Stimulated activated naive CD8-positive, alpha-beta T cell treated with anti-CD3 and anti-CD28 coated beads, Interleukin-15, amount 100 ng/mL, for 72 hours (primary cell): ENCODE data around the gene RUNDC1.
"Not testable (repeated sequence)": the region's sequence is repeated elsewhere in the genome, so short reads cannot be mapped to it uniquely, and the experiment has no call there.

ENCODE experiments used
- ATAC-seq: fragments of 150-1000 bp; cut with Tn5 transposase; 2 replicates; pipeline ENCODE4 v1.10.0; 2021; ENCODE audit warnings: mild to moderate bottlenecking, moderate library complexity
- DNase-seq, 2 donors: peaks; one replicate each; pipeline ENCODE4 v3.0.0; 2021 to 2022
- H3K27ac Mint-ChIP-seq, 2 donors: one replicate each; pipeline ENCODE4 v1.8.0; 2022; ENCODE audit warnings: mild to moderate bottlenecking in 2 of 2, mixed read lengths in 2 of 2, moderate library complexity in 2 of 2
- H3K27me3 Mint-ChIP-seq: one replicate; pipeline ENCODE4 v1.8.0; 2022; ENCODE audit warnings: mixed read lengths
- H3K4me1 Mint-ChIP-seq: one replicate; pipeline ENCODE4 v1.8.0; 2022; ENCODE audit warnings: mild to moderate bottlenecking, mixed read lengths
- H3K4me3 Mint-ChIP-seq, 2 donors: one replicate each; pipeline ENCODE4 v1.8.0; 2022; ENCODE audit warnings: mild to moderate bottlenecking in 2 of 2, mixed read lengths in 2 of 2, moderate library complexity in 1 of 2
- H3K9me3 Mint-ChIP-seq, 2 donors: one replicate each; pipeline ENCODE4 v1.8.0; 2022; ENCODE audit warnings: mixed read lengths in 2 of 2

Gene RUNDC1

DNA sequence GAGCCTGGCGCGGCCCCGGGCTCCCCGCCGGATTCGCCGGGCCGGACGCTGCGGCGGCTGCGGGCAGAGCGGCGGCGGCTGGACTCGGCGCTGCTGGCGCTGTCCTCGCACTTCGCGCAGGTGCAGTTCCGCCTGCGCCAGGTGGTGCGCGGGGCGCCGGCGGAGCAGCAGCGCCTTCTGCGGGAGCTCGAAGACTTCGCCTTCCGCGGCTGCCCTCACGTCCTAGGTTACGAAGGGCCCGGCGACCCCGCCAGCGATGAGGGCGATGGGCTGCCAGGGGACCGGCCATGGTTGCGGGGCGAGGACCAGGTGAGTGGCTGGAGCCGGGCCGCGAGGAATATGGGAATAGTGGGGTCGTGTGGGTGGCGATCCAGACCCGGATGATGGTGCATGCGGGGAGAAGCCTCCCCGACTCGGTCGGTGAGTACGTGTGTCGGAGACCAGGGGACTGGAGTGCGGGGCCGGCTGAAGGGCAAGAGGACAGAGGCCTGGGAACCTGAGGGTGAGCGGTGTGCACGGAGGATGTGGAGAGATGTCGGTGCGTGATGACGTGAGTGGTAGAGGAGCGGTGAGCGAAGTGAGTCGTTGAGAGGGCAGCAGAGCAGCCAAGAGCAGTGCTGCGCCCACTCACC lies 517 bp downstream of the RUNDC1 start:
- DNase-seq (peak; percentile 52 to 75), ATAC-seq (peak; percentile 91)
- Mint-ChIP-seq H3K27me3 (no peaks in the 10 kb centered on the region), H3K4me1 (peaks cover 42% of the 10 kb centered on the region), H3K4me3 (peak overlapping the region; percentile 91 to 97), H3K27ac (peak overlapping the region; percentile 80 to 87), H3K9me3 (no peaks in the 10 kb centered on the region)

DNA sequence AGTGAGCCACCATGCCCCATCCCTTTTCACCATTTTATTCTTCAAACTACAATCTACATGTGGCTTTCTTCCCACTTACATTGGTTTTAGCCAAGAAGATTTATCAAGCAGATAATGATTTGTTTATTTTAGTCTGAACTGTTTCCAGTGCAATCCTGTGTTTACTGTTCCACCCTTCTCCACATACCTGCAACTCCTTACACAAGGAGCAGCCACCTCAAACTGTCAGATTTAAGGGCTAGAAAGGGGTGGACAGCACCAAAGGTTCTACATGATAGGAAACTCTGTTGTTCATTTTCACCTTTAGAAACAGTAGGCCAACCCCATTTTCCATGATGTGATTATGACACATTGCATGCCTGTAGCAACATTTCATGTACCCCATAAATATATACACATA lies 1.9 kb downstream of the RUNDC1 start:
- no peak for DNase-seq
- Mint-ChIP-seq H3K27me3 (no peaks in the 10 kb centered on the region), H3K27ac (no peak overlapping the region), H3K4me3 (peak overlapping the region in 1 of 2 donors; percentile 6), H3K9me3 (no peaks in the 10 kb centered on the region), H3K4me1 (peaks cover 42% of the 10 kb centered on the region)
- ATAC-seq, result no peak

DNA sequence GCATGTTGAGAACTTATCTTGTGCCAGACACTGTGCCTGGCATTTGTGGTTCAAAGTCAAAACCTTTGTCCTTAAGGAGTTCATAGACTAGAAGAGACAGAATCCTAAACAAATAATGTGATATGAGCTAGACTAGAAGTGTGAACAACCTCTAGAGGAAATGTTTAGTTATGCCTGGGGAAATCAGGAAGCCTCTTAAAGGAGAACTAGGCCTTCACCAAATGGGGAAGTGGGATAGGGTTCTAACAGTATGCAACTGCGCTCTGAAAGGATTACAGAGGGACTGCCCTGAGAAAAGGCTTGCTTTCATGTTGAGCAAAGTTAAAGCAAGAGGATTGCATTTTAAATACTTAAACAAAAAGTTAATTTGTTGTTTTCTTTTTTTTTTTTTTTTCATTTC lies 4.9 kb downstream of the RUNDC1 start:
- no peak overlapping the region for H3K4me3 Mint-ChIP-seq
- no peaks in the 10 kb centered on the region for H3K9me3 Mint-ChIP-seq
- peaks cover 32% of the 10 kb centered on the region for H3K4me1 Mint-ChIP-seq
- no peaks in the 10 kb centered on the region for H3K27me3 Mint-ChIP-seq
- DNase-seq (no peak), ATAC-seq (no peak)
- H3K27ac Mint-ChIP-seq, result no peak overlapping the region

DNA sequence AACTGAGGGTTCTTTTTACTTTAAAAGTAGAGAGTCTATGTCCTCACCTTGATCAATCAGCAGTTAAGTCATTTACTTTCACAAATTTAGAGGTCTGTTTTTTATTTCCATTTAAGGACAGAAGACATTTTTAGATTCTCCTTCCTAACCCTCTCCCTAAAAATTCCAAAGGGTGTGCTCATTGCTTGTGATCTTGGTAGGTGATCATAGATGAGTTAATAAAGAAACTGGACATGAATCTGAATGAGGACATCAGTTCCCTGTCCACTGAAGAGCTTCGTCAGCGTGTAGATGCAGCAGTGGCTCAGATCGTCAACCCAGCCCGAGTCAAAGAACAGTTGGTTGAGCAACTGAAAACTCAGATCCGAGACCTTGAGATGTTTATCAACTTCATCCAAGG lies 8.8 kb downstream of the RUNDC1 start:
- H3K4me3 Mint-ChIP-seq, result no peak overlapping the region
- no peak overlapping the region for H3K27ac Mint-ChIP-seq
- no peaks in the 10 kb centered on the region for H3K27me3 Mint-ChIP-seq
- peaks cover 11% of the 10 kb centered on the region for H3K4me1 Mint-ChIP-seq
- ATAC-seq (no peak), DNase-seq (no peak)
- H3K9me3 Mint-ChIP-seq, result no peaks in the 10 kb centered on the region

DNA sequence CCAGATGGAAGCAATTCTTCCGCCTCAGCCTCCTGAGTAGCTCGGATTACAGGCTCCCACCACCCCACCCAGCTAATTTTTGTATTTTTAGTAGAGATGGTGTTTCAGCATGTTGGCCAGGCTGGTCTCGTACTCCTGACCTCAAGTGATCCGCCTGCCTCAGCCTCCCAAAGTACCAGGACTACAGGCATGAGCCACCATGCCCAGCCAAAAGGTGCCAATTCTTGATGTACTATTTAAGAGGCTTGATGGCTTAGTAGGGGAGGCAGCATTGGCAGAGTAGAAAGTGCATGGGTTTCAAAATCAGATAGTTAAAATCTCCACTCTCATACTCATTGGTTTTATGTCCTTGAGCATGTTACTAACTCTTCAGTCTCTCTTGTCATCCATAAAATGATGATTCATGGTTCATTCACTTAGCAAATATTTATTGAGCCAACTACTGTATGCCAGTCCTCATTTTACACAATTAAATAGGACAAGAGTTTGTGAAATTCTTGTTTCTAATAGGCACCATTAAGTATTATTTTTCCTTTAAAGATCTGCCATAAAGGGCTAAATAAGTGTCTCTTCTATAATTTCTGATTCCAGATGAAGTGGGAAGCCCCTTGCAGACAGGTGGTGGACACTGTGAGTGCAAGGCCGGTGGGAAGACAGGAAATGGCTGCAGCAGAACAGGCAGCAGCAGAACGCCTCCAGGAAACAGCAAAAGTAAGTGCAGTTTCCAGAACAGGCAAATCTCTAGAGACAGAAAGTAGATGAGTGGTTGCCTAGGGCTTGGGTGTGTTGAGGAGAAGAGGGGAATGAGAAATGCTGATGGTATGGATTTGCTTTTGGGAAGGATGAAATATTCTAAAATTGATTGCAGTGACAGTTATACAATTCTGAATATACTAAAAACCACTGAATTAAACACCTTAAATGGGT lies 9.6 kb downstream of the RUNDC1 start:
- H3K27ac Mint-ChIP-seq, result no peak overlapping the region
- H3K9me3 Mint-ChIP-seq, result no peaks in the 10 kb centered on the region
- H3K4me3 Mint-ChIP-seq, result no peak overlapping the region
- H3K4me1 Mint-ChIP-seq, result peaks cover 4% of the 10 kb centered on the region
- ATAC-seq, result no peak
- DNase-seq, result no peak
- no peaks in the 10 kb centered on the region for H3K27me3 Mint-ChIP-seq

DNA sequence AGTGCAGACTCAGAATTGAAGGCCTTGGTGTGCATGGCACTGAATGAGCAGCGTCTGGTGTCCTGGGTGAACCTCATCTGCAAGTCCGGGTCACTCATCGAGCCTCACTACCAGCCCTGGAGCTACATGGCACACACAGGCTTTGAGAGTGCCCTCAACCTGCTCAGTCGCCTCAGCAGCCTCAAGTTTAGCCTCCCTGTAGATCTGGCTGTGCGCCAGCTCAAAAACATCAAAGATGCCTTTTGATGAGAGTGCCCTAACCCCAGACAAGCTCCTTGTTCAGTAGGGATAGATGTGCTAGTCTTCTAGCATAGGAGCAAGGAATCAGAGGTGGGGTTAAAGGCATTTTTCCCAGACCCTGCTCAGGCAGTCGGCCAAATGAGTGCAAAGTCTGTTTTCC lies 11.1 kb downstream of the RUNDC1 start:
- H3K9me3 Mint-ChIP-seq, result no peaks in the 10 kb centered on the region
- ATAC-seq (no peak), DNase-seq (no peak)
- H3K27me3 Mint-ChIP-seq, result no peaks in the 10 kb centered on the region
- no peak overlapping the region for H3K4me3 Mint-ChIP-seq
- no peaks in the 10 kb centered on the region for H3K4me1 Mint-ChIP-seq
- H3K27ac Mint-ChIP-seq, result no peak overlapping the region

DNA sequence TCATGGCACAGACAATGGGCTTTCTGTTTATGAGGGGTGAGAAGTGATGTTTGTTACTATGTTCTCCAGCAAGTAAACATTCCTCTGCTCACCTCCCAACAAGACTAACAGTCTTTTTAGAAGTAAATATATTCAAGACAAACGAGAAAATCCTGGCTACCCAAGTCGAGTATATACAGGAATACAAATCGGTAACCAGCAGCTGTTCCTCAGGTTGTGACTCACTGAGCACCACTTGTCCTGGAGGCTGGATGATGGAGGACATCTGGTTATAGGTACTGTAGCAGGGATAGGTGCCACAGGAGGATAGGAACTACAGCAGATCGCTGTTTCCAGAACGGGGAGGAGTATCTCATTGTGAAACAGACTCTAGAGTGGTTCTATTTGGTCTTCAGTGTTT lies 12.5 kb downstream of the RUNDC1 start:
- DNase-seq (no peak), ATAC-seq (no peak)
- H3K9me3 Mint-ChIP-seq, result no peaks in the 10 kb centered on the region
- peaks cover 8% of the 10 kb centered on the region for H3K4me1 Mint-ChIP-seq
- H3K27ac Mint-ChIP-seq, result no peak overlapping the region
- no peaks in the 10 kb centered on the region for H3K27me3 Mint-ChIP-seq
- no peak overlapping the region for H3K4me3 Mint-ChIP-seq

DNA sequence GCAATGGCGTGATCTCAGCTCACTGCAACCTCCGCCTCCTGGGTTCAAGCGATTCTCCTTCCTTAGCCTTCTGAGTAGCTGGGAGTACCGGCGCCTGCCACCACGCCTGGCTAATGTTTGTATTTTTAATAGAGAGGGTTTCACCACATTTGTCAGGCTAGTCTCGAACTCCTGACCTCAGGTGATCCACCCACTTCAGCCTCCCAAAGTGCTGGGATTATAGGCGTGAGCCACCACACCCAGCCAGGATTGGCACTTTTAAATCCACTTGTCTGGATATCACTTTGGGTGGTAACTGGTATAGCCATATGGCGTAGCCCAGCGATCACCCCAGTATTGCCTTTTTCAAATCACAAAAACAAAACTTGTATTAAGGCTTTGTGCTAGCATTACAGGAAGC lies 13.5 kb downstream of the RUNDC1 start:
- not testable (repeated sequence) for DNase-seq, H3K4me3 Mint-ChIP-seq, H3K27me3 Mint-ChIP-seq, H3K27ac Mint-ChIP-seq, H3K9me3 Mint-ChIP-seq, ATAC-seq
- H3K4me1 Mint-ChIP-seq, result peaks cover 11% of the 10 kb centered on the region

DNA sequence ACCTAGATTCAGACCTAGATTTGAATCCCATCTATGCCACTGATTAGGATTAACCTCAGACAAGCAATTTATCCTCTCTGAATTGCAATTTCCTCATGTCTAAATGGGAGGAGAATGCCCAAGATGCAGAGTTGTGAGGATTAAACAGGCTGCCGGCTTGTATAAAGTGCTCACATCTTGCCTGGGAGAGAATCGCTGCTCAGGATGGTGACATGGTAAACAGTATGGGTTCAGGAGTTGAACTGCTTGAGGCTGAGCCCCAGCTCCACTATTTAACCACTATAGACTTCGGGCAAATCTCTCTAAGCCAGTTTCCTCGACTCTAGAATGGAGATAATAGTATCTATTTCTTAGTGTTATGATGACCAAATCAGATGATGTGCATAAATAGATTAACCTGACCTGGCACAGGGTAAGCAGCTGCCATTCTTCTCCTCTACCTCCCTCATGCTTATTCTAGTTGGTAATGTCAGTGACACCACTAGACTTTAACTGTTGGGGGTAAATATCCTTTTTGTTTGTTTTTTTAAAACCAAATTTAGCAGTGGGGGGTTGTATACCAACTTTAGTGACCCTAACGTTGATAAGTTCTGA lies 17.1 kb downstream of the RUNDC1 start:
- Mint-ChIP-seq H3K27ac (peak overlapping the region; percentile 99), H3K9me3 (no peaks in the 10 kb centered on the region), H3K27me3 (no peaks in the 10 kb centered on the region), H3K4me1 (peaks cover 42% of the 10 kb centered on the region), H3K4me3 (peak overlapping the region; percentile 89)
- ATAC-seq (peak; percentile 1), DNase-seq (no peak)

DNA sequence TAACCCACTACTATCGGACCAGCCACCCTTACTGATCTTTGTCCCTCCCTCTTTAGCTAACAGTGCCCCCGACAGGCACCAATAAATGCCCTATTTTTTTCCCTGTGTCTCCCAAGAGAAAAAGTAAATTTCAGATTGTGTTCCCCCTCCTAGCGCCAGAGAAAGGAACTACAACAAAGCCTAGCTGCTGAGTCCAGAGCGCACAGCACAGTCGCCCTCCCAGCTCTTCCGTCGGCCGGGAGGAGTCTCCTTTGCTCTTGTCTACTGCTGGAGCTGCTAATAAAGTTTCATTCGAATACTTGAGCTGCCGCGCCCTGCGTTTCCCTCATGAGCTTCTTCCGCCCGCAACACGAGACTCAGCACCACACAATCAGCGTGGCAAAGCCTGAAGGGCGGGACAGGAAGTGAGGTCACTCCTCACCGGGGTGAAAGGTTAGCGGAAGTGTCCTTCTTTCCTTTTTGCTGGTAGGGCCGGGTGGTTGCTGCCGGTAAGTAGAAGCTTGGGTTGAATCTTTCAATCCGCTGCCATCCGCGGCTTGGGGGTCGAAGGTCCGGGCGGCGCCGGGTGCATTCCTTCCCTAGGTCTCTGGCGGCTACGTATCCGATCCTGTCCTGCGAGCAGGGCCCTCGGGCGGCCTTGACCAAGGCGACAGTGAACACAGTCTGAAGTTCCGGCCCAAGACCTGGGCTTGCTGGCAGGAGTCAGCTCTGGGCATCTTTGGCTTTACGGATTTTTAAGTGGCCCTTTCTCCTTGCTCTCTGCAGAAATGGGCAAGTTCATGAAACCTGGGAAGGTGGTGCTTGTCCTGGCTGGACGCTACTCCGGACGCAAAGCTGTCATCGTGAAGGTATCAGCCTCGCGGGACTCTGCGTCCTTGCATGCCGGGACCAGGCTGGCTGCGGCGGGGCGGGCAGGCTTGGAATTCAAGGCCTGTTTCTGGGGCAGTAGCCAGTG lies 17.9 kb downstream of the RUNDC1 start, which contains the start of gene RPL27:
Gene RPL27, plus strand, starts transcription at position 436 of the 955 bp plus-strand sequence. Its CDS starts 332 bp downstream, at position 768.
- Mint-ChIP-seq H3K27me3 (no peaks in the 10 kb centered on the region), H3K27ac (peak within 1 kb of the TSS; percentile 99), H3K9me3 (no peaks in the 10 kb centered on the region), H3K4me1 (peaks cover 42% of the 10 kb centered on the region), H3K4me3 (peak within 1 kb of the TSS; percentile 89)
- ATAC-seq (peak; percentile 98), DNase-seq (peak; percentile 95 to 98)

DNA sequence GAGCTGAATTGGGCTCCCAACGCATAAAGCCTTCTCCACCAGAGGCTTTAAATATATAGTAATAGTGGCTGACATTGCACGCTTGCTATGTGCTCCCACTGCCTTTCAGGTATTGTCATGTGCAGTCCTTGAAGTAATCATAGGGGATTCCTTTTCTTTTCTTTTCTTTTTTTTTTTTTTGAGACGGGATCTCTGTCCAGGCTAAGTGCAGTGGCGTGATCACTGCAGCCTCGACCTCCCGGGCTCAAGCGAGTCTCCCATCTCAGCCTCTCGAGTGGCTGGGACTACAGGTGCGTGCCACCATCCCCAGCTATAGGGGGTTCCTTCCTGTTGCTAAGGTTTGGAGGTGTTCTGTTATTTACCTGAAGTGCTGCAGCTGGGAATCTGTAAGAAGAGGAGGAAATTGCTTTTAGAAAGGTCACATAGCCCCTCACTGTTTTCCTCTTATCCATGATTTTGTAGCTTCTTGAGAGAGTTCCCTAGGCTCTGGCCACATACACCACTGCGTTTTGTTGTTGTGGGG lies 18.7 kb downstream of the RUNDC1 start:
- no peaks in the 10 kb centered on the region for H3K9me3 Mint-ChIP-seq
- H3K4me3 Mint-ChIP-seq, result peak overlapping the region; percentile 89
- H3K4me1 Mint-ChIP-seq, result peaks cover 42% of the 10 kb centered on the region
- DNase-seq (no peak), ATAC-seq (no peak)
- H3K27me3 Mint-ChIP-seq, result no peaks in the 10 kb centered on the region
- H3K27ac Mint-ChIP-seq, result peak overlapping the region; percentile 99

DNA sequence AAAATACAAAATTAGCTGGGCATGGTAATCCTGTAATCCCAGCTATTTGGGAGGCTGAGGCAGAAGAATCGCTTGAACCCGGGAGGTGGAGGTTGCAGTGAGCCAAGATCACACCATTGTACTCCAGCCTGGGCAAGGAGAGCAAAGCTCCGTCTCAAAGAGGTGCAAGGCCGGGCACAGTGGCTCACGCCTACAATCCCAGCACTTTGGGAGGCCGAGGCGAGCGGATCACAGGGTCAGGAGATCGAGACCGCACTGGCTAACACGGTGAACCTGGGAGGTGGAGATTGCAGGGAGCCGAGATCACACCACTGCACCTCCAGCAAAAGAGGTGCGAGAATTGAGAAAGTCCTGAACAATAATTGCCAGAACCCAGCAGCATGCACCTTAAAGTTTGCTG lies 20.5 kb downstream of the RUNDC1 start:
- not testable (repeated sequence) for H3K9me3 Mint-ChIP-seq, ATAC-seq, DNase-seq, H3K27ac Mint-ChIP-seq, H3K27me3 Mint-ChIP-seq
- H3K4me1 Mint-ChIP-seq, result peaks cover 42% of the 10 kb centered on the region
- H3K4me3 Mint-ChIP-seq, result peak overlapping the region in 1 of 2 donors; percentile 13

DNA sequence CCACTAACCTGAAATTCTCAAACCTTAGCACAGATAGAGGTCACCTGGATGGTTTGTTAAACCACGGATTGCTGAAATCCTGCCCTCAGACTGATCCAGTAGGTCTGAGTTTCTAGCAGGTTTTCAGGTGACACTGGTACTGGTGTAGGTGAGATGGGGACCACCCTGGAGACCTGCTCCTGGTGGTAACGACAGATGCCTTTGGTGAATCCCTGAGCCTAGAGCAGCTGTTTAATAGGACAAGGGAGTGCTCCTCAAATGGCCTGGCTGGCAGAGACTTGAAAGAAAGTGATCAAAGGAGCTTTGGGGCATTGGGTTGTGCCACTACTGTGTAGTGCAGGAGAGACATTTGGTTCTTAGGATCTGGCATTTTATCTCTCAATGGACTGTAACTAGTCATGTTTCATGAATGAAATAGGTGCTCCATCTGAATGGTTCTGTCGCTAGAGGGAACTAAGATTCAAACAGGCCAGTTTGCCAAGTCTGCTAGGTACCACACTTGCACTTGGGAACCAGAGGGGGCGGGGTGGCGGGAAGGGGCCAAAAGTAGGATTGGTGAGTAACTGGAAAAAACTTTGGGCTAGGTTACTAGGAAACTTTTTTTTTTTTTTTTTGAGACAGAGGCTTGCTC lies 23.3 kb downstream of the RUNDC1 start:
- DNase-seq (no peak), ATAC-seq (no peak)
- Mint-ChIP-seq H3K4me1 (peaks cover 48% of the 10 kb centered on the region), H3K27ac (peak overlapping the region in 1 of 2 donors; percentile 89), H3K9me3 (no peaks in the 10 kb centered on the region), H3K4me3 (no peak overlapping the region), H3K27me3 (no peaks in the 10 kb centered on the region)
